ENCODE results near the gene ABHD2.
"Not testable (repeated sequence)": the region's sequence is repeated elsewhere in the genome, so short reads cannot be mapped to it uniquely, and the experiment has no call there.

ABHD2 gene

DNA sequence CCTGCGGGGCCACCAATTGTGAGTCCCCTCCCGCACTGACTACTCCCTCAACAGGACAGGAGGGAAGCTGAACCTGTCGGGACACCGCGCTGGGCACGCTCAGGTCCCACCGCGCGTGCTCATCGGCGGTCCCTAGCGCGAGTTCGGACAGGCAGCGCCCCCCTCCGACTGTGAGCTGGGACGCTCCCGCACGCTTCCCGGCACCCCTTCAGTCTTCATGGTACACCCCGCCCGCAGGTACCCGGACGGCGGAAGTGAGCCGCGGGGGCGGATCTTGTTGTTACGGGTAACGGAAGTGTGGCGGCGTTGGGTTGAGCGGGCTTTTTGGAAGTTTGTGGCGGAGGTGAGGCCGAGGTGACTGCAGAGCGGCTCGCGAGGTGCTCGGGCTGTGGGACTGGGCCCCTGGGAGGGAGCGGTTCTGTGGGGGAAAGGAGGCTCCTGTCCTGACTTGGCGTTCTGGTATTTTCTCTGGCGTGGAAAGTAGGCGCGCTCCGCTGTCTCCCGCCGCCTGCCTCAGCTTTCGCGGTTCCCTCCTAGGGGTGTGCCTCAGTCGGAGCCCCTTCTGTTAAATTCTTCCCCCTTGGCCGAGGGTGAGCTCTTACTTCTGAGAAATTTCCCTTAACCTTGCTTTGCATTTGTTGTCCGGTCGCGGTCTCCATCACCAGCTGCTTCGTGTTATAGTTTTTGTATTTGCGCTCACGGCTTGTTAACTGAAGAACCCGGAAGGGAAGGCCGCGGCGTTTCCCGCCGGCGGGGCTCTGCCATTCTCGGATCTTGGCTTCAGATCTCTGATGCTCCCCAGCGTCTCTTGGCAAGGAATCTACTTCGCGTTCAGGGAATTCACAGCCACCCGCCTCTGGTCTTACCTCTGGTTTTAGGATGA is 155.7 kb downstream of the ABHD2 start, which contains the start of gene FANCI:
Gene FANCI, plus strand, starts transcription at position 289 of the 883 bp plus-strand sequence. CDS start 3,669 bp downstream, outside the sequence.
- H3K27me3 Mint-ChIP-seq, result peaks cover 9% of the 10 kb centered on the region

DNA sequence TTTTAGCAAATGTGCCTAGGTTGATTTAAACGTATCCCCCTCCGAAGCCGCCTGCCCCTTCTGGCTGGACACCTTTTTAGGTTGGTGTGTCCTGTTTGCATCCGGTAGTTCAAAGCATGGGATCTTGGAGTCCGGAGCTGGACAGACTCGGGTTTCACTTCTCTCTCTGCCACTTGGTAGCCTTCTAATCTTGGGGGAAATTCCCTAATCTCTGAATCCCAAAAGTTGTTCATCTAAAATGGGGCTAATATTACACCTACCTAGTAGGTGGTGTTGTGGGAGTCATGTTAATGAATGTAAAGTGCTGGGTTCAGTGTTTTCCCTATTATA is 156.3 kb downstream of the ABHD2 start:
- Mint-ChIP-seq H3K9me3 (no peaks in the 10 kb centered on the region), H3K4me1 (ENCODE audit: low read depth) (peaks cover 32% of the 10 kb centered on the region), H3K4me3 (peak overlapping the region; percentile 94), H3K27me3 (peaks cover 8% of the 10 kb centered on the region), H3K36me3 (ENCODE audit: low read depth) (peaks cover 11% of the 10 kb centered on the region), H3K27ac (peak overlapping the region; percentile 79)
- intact Hi-C loops (cut with micrococcal nuclease), result no loop called here

More for the DNA sequence above, 155.7 kb downstream of the ABHD2 start, which contains the start of gene FANCI:
- no peaks in the 10 kb centered on the region for H3K9me3 Mint-ChIP-seq
- H3K4me1 Mint-ChIP-seq (ENCODE audit: low read depth), result peaks cover 32% of the 10 kb centered on the region
- peak within 1 kb of the TSS; percentile 94 for H3K4me3 Mint-ChIP-seq
- H3K27ac Mint-ChIP-seq, result peak within 1 kb of the TSS; percentile 79
- intact Hi-C loops (cut with micrococcal nuclease), result no loop called here
- peaks cover 11% of the 10 kb centered on the region for H3K36me3 Mint-ChIP-seq (ENCODE audit: low read depth)

- intact Hi-C loops (cut with micrococcal nuclease), result no loop called here
- H3K36me3 Mint-ChIP-seq (ENCODE audit: low read depth), result peaks cover 11% of the 10 kb centered on the region
- no peak overlapping the region for H3K4me3 Mint-ChIP-seq
- H3K27ac Mint-ChIP-seq, result no peak overlapping the region
- H3K4me1 Mint-ChIP-seq (ENCODE audit: low read depth), result peaks cover 32% of the 10 kb centered on the region
- no peaks in the 10 kb centered on the region for H3K9me3 Mint-ChIP-seq
- peaks cover 8% of the 10 kb centered on the region for H3K27me3 Mint-ChIP-seq
Measured at GRCh38 chr15:89247446-89247845, 159.2 kb downstream of the ABHD2 start.

- Mint-ChIP-seq H3K27me3 (peaks cover 1% of the 10 kb centered on the region), H3K27ac (no peak overlapping the region), H3K9me3 (no peaks in the 10 kb centered on the region), H3K36me3 (ENCODE audit: low read depth) (peaks cover 9% of the 10 kb centered on the region), H3K4me1 (ENCODE audit: low read depth) (peaks cover 26% of the 10 kb centered on the region), H3K4me3 (no peak overlapping the region)
- intact Hi-C loops (cut with micrococcal nuclease), result no loop called here
Measured at GRCh38 chr15:89248584-89248983, 160.3 kb downstream of the ABHD2 start.

GRCh38 chr15:89250142-89250541 is 161.9 kb downstream of the ABHD2 start:
- H3K4me1 Mint-ChIP-seq (ENCODE audit: low read depth), result peaks cover 15% of the 10 kb centered on the region
- H3K27me3 Mint-ChIP-seq; H3K27ac Mint-ChIP-seq; H3K36me3 Mint-ChIP-seq (ENCODE audit: low read depth); intact Hi-C loops (cut with micrococcal nuclease); H3K4me3 Mint-ChIP-seq; H3K9me3 Mint-ChIP-seq: not testable (repeated sequence)
